ENCODE data around the gene ZCCHC14.
A peak's percentile ranks its signal among the peaks of the same experiment; 100 is the strongest.
"Not testable (repeated sequence)": the region's sequence is repeated elsewhere in the genome, so short reads cannot be mapped to it uniquely, and the experiment has no call there.

Gene ZCCHC14

GRCh38 chr16:87524407-87524806, 31.6 kb upstream of the ZCCHC14 start:
- no peak for DNase-seq (ENCODE audit: low read depth)

GRCh38 chr16:87523605-87524004, 30.8 kb upstream of the ZCCHC14 start:
- not testable (repeated sequence) for DNase-seq (ENCODE audit: low read depth)

- DNase-seq (ENCODE audit: low read depth) = not testable (repeated sequence)
Observed at GRCh38 chr16:87521764-87522163, 28.9 kb upstream of the ZCCHC14 start.

GRCh38 chr16:87519170-87519569, 26.3 kb upstream of the ZCCHC14 start:
- not testable (repeated sequence) for DNase-seq (ENCODE audit: low read depth)

- peak; percentile 84 for DNase-seq (ENCODE audit: low read depth)
Observed at GRCh38 chr16:87518430-87519051, 25.7 kb upstream of the ZCCHC14 start.

GRCh38 chr16:87517610-87518429, 25.0 kb upstream of the ZCCHC14 start:
- peak; percentile 51 for DNase-seq (ENCODE audit: low read depth)

GRCh38 chr16:87516361-87516760, 23.5 kb upstream of the ZCCHC14 start:
- DNase-seq (ENCODE audit: low read depth) = no peak

- DNase-seq (ENCODE audit: low read depth) = no peak
Observed at GRCh38 chr16:87515475-87516330, 22.9 kb upstream of the ZCCHC14 start.

- not testable (repeated sequence) for DNase-seq (ENCODE audit: low read depth)
Observed at GRCh38 chr16:87509778-87510177, 17.0 kb upstream of the ZCCHC14 start.

- no peak for DNase-seq (ENCODE audit: low read depth)
Observed at GRCh38 chr16:87507351-87508069, 14.7 kb upstream of the ZCCHC14 start.

- no peak for DNase-seq (ENCODE audit: low read depth)
Observed at GRCh38 chr16:87506423-87507350, 13.9 kb upstream of the ZCCHC14 start.

GRCh38 chr16:87505834-87506233, 13.0 kb upstream of the ZCCHC14 start:
- no peak for DNase-seq (ENCODE audit: low read depth)

GRCh38 chr16:87503232-87503937, 10.6 kb upstream of the ZCCHC14 start:
- not testable (repeated sequence) for DNase-seq (ENCODE audit: low read depth)

GRCh38 chr16:87502308-87502969, 9.6 kb upstream of the ZCCHC14 start:
- DNase-seq (ENCODE audit: low read depth) = no peak

- no peak for DNase-seq (ENCODE audit: low read depth)
Observed at GRCh38 chr16:87501117-87501516, 8.3 kb upstream of the ZCCHC14 start.

- DNase-seq (ENCODE audit: low read depth) = peak; percentile 50
Observed at GRCh38 chr16:87499189-87499486, 6.3 kb upstream of the ZCCHC14 start.

GRCh38 chr16:87498324-87499188, 5.7 kb upstream of the ZCCHC14 start:
- no peak for DNase-seq (ENCODE audit: low read depth)

GRCh38 chr16:87497767-87498290, 5.0 kb upstream of the ZCCHC14 start:
- not testable (repeated sequence) for DNase-seq (ENCODE audit: low read depth)
